HG03521 (cell line): ENCODE measurements around the gene CD96.
A peak's percentile ranks its signal among the peaks of the same experiment; 100 is the strongest.

Source experiments
- ATAC-seq: cut with Tn5 transposase; IDR thresholded peaks from one replicate; pipeline ENCODE4 v1.9.1; 2021; ENCODE audit warnings: mild to moderate bottlenecking, moderate library complexity; ENCODE audit not compliant: unreplicated experiment

Gene CD96

GRCh38 chr3:111593666-111594065 is 51.7 kb downstream of the CD96 start:
- peak; percentile 3 for ATAC-seq

GRCh38 chr3:111594205-111594604 is 52.2 kb downstream of the CD96 start:
- peak; percentile 57 for ATAC-seq

GRCh38 chr3:111594781-111595180 is 52.8 kb downstream of the CD96 start:
- ATAC-seq: no peak

GRCh38 chr3:111595232-111595631 is 53.2 kb downstream of the CD96 start, which contains the start of gene ZBED2:
ZBED2 (minus strand) TSS chr3:111595346; CDS start chr3:111594201, 1,145 bp downstream.
- ATAC-seq: no peak

GRCh38 chr3:111596328-111596727 is 54.3 kb downstream of the CD96 start:
- ATAC-seq: no peak

- no peak for ATAC-seq
Measured at GRCh38 chr3:111598139-111598538, 56.1 kb downstream of the CD96 start.

GRCh38 chr3:111598552-111598951 is 56.6 kb downstream of the CD96 start:
- no peak for ATAC-seq

- ATAC-seq: no peak
Measured at GRCh38 chr3:111601810-111602209, 59.8 kb downstream of the CD96 start.

- ATAC-seq: no peak
Measured at GRCh38 chr3:111603679-111604078, 61.7 kb downstream of the CD96 start.

- no peak for ATAC-seq
Measured at GRCh38 chr3:111604119-111604518, 62.1 kb downstream of the CD96 start.

- ATAC-seq: no peak
Measured at GRCh38 chr3:111605018-111605417, 63.0 kb downstream of the CD96 start.

GRCh38 chr3:111605493-111605892 is 63.5 kb downstream of the CD96 start:
- no peak for ATAC-seq

GRCh38 chr3:111607240-111607920 is 65.4 kb downstream of the CD96 start:
- no peak for ATAC-seq

GRCh38 chr3:111608383-111608782 is 66.4 kb downstream of the CD96 start:
- ATAC-seq: no peak

GRCh38 chr3:111609700-111610099 is 67.7 kb downstream of the CD96 start:
- no peak for ATAC-seq

GRCh38 chr3:111610189-111610588 is 68.2 kb downstream of the CD96 start:
- peak; percentile 85 for ATAC-seq

- ATAC-seq: peak; percentile 5
Measured at GRCh38 chr3:111610612-111611054, 68.6 kb downstream of the CD96 start.

GRCh38 chr3:111613294-111613693 is 71.3 kb downstream of the CD96 start:
- ATAC-seq: no peak

GRCh38 chr3:111615880-111616279 is 73.9 kb downstream of the CD96 start:
- no peak for ATAC-seq

GRCh38 chr3:111616417-111617105 is 74.6 kb downstream of the CD96 start:
- ATAC-seq: peak; percentile 83

GRCh38 chr3:111617406-111617805 is 75.4 kb downstream of the CD96 start:
- no peak for ATAC-seq

- no peak for ATAC-seq
Measured at GRCh38 chr3:111617912-111618601, 76.1 kb downstream of the CD96 start.
